HepG2 (cell line): ENCODE results near the gene PDE9A.
A peak's percentile ranks its signal among the peaks of the same experiment; 100 is the strongest.

Source experiments
- ATF7-NPFF ChIP-seq: sonication (generic); formaldehyde crosslinking; IDR thresholded peaks from 2 replicates; pipeline ENCODE4 v1.8.1; 2023; ENCODE audit warnings: mild to moderate bottlenecking, low read depth, missing genetic modification reagents, moderate library complexity
- EZH2 ChIP-seq: conservative IDR thresholded peaks from 2 replicates; pipeline ENCODE4 v1.6.1; 2012; ENCODE audit warnings: mild to moderate bottlenecking, low read depth, low read length, moderate library complexity
- HNRNPUL1 ChIP-seq: fragments of 200-400 bp; formaldehyde crosslinking; IDR thresholded peaks from 2 replicates; pipeline ENCODE4 v1.6.1; 2017; ENCODE audit warnings: low read depth, mild to moderate bottlenecking, low read length, moderate library complexity
- NFIC ChIP-seq: IDR thresholded peaks from 2 replicates; pipeline ENCODE4 v1.6.1; 2012; ENCODE audit warnings: mild to moderate bottlenecking, low read length, inconsistent platforms
- POLR2A ChIP-seq, 2 experiments: IDR thresholded peaks; 2 replicates each; pipeline ENCODE4 v1.6.1; 2011; ENCODE audit warnings: low read depth in 2 of 2, low read length in 2 of 2, mild to moderate bottlenecking in 1 of 2, moderate library complexity in 1 of 2; ENCODE audit not compliant: insufficient read depth in 1 of 2
- SAFB2 ChIP-seq: sonication (generic); formaldehyde crosslinking; IDR thresholded peaks from 2 replicates; pipeline ENCODE4 v1.5.1; 2020; ENCODE audit warnings: missing genetic modification reagents, low read depth, mild to moderate bottlenecking, borderline replicate concordance
- SALL2 ChIP-seq: sonication (generic); formaldehyde crosslinking; IDR thresholded peaks from 2 replicates; pipeline ENCODE4 v1.8.1; 2023; ENCODE audit warnings: mild to moderate bottlenecking, missing genetic modification reagents, inconsistent platforms
- SIN3A ChIP-seq: IDR thresholded peaks from 2 replicates; pipeline ENCODE4 v1.6.1; 2011; ENCODE audit warnings: low read depth, mild to moderate bottlenecking, control low read depth, low read length, borderline replicate concordance
- SRY ChIP-seq: sonication (generic); formaldehyde crosslinking; IDR thresholded peaks from 2 replicates; pipeline ENCODE4 v1.8.0; 2022; ENCODE audit warnings: mild to moderate bottlenecking, missing genetic modification reagents
- TOE1 ChIP-seq: sonication (generic); formaldehyde crosslinking; IDR thresholded peaks from 2 replicates; pipeline ENCODE4 v1.4.0; 2020; ENCODE audit warnings: mild to moderate bottlenecking, missing genetic modification reagents
- U2AF2 ChIP-seq: fragments of 200-400 bp; formaldehyde crosslinking; IDR thresholded peaks from 2 replicates; pipeline ENCODE4 v1.6.1; 2017; ENCODE audit warnings: low read depth, mild to moderate bottlenecking, low read length
- TF ChIP-seq, protein P1 (sequence below): sonication (generic); formaldehyde crosslinking; IDR thresholded peaks from 2 replicates; pipeline ENCODE4 v1.5.0; 2020; ENCODE audit warnings: mild to moderate bottlenecking, missing genetic modification reagents, moderate library complexity
- TF ChIP-seq, protein P2 (sequence below): sonication (generic); formaldehyde crosslinking; IDR thresholded peaks from 2 replicates; pipeline ENCODE4 v1.8.0; 2022; ENCODE audit warnings: missing genetic modification reagents, mild to moderate bottlenecking, moderate library complexity, borderline replicate concordance

DNA sequence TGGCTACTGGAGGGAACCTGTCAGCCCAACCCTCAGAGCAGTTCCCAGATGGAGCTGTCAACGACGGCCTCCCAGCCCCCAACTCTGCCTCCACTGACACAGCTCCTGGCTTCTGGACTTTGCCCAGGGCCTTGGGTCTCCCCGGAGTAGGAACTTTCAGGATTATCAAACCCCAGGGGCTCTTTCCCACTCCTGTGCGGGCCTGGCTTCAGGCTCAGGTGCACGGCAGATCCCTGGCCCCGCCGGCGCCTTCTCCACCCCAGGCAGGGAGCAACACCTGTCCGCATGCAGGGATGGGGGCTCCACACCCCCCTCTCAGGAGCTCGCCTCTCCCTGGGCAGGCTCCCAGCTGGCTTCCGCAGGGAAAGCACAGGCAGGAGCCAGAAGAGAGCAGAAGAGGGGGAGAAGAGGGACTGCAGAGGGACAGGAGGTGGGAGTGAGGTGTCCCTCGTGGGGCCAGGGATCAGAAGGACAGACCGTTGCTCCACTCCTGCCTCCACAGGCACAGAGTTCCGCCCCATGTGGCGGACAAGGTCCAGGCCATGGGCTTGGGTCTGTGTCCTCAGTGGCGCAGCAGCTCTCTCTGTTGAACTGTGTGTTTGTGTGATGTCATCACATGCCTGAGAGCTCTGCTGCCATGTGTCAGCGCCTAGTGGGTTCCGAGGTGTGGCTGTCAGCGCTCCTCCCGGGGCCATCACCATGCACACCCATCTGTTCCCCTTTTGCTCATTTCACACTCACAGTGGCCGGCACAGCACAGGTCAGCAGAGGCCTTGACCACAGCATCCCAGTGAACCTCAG is 107.7 kb downstream of the PDE9A start:
- TF ChIP-seq SAFB2 (CRISPR knock-in tag), result no peak
- no peak for TF ChIP-seq SRY (CRISPR knock-in tag)
- no peak; a peak in 1 of 4 replicates for TF ChIP-seq POLR2A (IDR thresholded peaks at IDR 0.05; ENCODE audit: insufficient read depth in 1 of 2, low read depth in 2 of 2, low read length in 2 of 2)
- no peak for TF ChIP-seq EZH2
- TF ChIP-seq U2AF2, result no peak
- no peak for TF ChIP-seq NFIC
- TF ChIP-seq ATF7-NPFF (CRISPR knock-in tag), result no peak
- TF ChIP-seq SIN3A, result no peak
- no peak for TF ChIP-seq SALL2 (CRISPR knock-in tag)
- TF ChIP-seq, protein P1, sequence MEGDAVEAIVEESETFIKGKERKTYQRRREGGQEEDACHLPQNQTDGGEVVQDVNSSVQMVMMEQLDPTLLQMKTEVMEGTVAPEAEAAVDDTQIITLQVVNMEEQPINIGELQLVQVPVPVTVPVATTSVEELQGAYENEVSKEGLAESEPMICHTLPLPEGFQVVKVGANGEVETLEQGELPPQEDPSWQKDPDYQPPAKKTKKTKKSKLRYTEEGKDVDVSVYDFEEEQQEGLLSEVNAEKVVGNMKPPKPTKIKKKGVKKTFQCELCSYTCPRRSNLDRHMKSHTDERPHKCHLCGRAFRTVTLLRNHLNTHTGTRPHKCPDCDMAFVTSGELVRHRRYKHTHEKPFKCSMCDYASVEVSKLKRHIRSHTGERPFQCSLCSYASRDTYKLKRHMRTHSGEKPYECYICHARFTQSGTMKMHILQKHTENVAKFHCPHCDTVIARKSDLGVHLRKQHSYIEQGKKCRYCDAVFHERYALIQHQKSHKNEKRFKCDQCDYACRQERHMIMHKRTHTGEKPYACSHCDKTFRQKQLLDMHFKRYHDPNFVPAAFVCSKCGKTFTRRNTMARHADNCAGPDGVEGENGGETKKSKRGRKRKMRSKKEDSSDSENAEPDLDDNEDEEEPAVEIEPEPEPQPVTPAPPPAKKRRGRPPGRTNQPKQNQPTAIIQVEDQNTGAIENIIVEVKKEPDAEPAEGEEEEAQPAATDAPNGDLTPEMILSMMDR (CRISPR knock-in tag), result 0 out of 2 replicates have a peak, but pooled peaks have one; percentile 16
- TF ChIP-seq HNRNPUL1, result no peak
- TF ChIP-seq TOE1, result no peak
- TF ChIP-seq, protein P2, sequence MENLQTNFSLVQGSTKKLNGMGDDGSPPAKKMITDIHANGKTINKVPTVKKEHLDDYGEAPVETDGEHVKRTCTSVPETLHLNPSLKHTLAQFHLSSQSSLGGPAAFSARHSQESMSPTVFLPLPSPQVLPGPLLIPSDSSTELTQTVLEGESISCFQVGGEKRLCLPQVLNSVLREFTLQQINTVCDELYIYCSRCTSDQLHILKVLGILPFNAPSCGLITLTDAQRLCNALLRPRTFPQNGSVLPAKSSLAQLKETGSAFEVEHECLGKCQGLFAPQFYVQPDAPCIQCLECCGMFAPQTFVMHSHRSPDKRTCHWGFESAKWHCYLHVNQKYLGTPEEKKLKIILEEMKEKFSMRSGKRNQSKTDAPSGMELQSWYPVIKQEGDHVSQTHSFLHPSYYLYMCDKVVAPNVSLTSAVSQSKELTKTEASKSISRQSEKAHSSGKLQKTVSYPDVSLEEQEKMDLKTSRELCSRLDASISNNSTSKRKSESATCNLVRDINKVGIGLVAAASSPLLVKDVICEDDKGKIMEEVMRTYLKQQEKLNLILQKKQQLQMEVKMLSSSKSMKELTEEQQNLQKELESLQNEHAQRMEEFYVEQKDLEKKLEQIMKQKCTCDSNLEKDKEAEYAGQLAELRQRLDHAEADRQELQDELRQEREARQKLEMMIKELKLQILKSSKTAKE (CRISPR knock-in tag), result no peak
